HG02973 (cell line): ENCODE data around the gene NTPCR.

Source experiments
- ATAC-seq: cut with Tn5 transposase; IDR thresholded peaks from one replicate; pipeline ENCODE4 v1.9.1; 2021; ENCODE audit warnings: moderate library complexity; ENCODE audit not compliant: unreplicated experiment

Gene NTPCR

DNA sequence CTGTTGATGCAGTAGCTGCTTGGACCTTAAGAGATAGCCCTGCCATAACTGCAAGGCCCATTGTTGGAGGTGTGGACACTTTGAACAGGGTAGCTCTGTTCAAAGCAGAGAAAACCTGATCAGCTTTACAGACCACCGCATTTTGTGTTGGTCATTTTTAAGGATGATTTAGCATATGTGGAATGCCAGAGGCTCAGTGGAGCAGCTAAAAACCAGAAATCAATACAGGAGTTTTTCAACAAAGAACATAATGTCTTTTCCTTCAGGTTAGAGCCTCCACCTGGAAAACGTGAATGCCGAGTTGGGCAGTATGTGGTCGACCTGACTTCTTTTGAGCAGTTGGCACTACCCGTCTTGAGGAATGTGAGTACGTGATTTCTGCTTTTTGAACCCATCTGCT lies 5.7 kb downstream of the NTPCR start:
- no peak for ATAC-seq

DNA sequence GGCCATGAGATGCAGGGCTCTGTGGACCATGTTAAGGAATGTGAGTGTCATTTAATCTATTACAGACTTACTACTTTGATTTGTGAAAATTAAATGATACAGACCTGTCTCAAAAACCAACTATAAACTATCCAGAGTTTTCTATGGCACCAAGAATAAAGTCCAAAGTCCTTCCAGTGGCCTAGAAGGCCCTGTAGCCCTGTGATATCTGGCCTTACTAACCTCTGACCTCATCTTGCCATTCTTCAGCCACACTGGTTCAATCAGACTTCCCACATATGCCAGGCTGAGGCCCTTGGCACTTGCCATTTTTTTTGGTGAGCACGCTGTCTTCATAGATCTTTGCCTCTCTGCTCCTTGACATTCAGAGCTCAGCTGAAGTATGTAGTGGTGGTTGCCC lies 7.7 kb downstream of the NTPCR start:
- ATAC-seq: no peak

DNA sequence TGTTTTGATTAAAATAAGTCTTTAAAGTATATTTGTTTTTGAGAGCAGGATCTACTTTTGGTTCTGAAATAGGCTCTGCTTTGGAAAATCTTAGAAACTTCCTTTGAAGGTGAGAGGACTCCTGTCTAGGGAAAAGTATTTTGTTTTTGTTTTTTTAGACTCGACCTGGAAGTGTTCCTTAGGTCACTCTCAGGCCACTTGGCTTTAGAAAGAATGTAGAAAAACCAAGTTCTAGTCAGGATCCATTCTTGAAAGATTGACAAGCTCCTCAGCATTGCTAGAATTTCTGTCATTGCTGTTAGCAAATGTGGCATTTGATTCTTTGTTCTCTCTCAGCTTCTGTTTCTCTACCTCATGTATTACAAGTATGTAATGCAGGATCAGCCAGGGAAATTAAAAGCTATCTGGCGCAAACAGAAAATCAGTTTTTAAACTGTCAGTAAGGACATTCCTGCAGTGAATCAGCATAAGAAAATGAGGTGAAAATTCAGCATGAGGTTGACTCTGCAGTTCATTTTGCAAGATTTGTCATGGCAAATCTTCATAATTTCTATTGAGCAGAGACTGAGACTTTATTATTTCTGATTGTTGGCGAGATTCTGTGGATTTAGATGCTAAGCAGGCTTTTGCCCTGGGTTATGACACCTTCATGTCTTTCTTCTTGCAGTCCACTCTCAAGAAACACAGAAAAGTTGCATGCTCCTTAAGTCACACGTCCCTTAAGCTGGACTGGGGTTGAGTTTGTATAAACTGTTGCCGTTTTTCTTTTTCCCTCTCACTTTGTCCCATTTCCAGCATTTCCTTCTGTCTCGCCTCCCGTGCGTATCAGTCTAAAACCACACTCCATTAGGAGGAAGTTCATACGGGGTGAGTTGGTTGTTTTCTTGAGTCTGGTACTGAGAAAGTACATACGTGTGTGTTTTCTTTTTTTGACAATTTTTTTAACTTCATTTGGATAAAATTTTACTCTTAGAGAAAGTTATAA lies 12.6 kb downstream of the NTPCR start:
- ATAC-seq: no peak

DNA sequence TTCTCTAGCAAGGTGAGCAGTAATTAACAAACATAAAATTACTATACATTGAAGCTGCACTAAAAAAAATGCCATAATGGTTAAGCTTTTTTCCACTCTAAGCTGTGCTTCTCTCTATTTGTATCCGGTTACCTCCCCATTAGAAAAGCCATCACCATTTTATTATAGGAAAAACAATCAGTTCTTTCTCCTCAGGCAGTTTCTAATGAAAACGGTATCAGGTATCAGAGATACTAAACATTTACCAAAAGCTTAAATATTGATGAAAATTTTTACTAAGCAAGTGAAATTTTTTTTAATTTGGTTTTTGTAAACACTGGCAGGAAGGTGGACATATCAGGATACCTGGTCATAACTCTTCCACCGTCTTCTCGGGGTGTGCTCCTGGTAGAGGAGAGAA lies 14.2 kb downstream of the NTPCR start:
- no peak for ATAC-seq

DNA sequence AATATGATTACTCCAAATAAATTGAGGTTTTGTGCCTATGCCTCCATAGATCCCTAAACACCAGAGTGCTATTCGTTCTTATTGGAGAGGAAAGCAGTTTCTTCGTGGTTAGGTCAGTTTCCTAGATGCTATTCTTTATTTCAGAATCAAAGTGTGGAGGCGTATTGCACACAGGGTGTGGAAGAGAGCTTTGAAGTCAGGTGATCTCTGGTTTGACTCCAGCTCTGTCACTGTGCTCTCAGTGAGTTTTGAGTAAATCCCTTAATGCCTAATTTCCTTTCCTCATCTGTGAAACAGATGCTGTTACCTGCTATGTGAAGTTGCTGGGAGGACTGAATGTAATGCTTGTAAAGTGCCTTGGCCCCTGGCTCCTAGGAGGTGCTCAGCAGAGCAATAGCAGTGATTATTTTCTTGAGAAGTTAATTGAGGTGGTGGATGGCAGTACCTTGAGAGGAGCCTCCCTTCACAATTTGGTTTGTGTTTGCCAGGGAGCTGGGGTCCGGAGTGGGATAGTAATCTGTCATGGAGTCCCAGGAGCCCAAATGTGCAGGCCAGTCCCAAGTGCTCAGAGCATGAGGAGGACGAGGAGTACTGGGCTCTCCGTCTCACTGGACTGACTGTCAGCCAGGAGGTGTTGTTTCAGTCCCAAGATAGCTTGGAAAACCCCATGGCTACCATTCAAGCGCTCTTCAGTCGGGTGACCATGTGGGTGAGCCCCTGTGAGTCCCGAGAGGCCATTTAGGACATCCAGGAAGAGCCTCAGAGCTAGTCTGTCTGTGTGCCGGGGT lies 14.9 kb downstream of the NTPCR start:
- ATAC-seq: no peak

DNA sequence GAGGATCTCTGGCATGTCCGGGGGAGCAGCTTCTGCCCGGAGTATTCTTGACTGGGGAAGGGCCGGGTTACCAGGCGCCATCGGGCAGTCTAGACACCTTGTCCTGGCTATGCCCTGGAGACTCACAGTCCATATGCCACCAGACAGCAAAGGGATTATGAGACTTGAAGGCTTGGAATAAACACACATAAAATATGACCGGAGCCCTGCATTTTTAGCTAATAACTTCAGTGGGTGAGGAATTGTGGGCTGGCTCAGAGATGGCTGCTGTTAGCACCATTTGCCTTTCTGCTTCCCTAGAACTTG lies 15.5 kb downstream of the NTPCR start:
- no peak for ATAC-seq

DNA sequence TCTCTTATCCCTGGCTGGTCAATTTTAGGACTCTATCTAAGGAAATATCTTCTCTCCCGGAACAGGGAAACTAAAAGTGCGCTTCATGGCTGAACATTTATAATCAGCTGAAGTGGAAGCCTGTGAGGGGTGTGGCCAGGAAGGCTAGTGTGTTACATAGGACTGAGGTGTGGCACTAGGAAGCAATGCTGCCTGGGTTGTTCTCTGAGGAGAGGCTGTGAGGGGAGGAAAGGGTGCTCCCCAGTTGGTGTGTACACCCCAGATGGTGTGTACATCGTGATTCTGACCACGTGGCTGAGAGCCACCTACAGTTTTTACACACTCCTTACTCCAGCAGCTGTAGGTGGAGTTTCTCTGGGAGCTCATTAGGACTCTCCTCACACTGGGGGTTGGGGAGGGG lies 16.3 kb downstream of the NTPCR start:
- ATAC-seq: no peak

DNA sequence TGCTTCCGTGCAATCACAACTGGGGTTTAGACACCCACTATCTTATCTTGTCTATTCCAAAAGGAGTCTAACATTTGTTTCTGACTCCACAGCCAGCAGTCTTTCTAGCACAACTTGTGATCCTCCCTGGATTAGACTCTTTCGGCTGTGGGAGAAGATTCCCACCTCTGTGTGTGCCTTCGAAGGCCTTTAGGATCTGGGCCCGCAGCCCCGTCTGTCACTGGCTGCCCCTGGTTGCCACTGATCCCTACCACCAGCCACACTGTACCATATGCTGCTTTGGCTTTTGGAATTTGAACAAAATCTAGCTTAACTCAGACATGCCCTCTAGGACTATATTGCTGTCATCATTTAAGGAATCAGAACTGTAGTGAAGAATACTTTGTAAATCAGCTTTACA lies 18.0 kb downstream of the NTPCR start:
- no peak for ATAC-seq

DNA sequence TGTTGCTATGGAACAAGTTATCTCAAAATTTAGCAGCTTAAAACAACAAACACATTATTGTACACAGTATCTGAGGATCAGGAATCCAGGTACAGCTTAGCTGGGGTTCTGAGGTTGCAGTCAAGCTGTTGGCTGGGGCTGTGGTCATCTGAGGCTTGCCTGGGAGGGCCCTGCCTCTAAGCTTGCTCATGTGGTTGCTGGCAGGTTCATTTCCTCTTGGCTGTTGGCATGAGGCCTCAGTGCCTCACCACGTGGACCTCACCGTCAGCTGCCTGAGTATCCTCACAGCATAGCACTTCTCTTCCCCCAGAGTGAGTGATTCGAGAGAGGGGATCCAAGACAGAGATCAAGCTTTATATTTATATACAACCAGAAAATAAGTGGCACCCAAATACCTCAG lies 18.6 kb downstream of the NTPCR start:
- no peak for ATAC-seq

DNA sequence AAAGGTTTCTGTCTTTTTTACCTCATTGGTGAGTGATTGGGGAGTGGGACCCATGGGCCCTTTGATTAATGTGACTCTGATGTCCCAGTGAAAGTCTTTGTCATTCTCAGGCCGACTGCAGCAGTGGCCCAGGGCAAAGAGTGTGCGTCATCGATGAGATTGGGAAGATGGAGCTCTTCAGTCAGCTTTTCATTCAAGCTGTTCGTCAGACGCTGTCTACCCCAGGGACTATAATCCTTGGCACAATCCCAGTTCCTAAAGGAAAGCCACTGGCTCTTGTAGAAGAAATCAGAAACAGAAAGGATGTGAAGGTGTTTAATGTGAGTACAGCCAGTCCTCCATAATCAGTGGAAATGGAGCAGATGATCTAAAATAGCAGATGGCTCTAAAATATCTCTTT lies 19.4 kb downstream of the NTPCR start:
- ATAC-seq: no peak

DNA sequence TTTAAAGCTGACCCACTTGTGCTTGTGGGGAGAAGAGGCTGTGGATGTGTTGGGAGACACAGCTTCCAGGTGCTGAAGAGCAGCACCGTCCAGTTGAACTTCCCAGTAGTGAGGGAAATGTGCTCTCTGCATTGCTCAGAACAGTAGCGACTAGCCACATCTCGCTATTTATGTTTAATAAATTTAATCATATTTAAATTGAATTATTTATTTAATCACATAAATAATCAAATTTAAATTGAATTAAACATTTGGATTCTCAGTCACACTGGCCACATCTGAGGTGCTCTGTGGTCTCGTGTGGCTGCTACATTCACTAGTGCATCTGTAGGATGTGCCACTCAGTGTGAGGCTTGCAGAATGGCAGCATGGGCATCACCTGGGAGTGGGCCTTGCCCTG lies 20.1 kb downstream of the NTPCR start:
- ATAC-seq: no peak

DNA sequence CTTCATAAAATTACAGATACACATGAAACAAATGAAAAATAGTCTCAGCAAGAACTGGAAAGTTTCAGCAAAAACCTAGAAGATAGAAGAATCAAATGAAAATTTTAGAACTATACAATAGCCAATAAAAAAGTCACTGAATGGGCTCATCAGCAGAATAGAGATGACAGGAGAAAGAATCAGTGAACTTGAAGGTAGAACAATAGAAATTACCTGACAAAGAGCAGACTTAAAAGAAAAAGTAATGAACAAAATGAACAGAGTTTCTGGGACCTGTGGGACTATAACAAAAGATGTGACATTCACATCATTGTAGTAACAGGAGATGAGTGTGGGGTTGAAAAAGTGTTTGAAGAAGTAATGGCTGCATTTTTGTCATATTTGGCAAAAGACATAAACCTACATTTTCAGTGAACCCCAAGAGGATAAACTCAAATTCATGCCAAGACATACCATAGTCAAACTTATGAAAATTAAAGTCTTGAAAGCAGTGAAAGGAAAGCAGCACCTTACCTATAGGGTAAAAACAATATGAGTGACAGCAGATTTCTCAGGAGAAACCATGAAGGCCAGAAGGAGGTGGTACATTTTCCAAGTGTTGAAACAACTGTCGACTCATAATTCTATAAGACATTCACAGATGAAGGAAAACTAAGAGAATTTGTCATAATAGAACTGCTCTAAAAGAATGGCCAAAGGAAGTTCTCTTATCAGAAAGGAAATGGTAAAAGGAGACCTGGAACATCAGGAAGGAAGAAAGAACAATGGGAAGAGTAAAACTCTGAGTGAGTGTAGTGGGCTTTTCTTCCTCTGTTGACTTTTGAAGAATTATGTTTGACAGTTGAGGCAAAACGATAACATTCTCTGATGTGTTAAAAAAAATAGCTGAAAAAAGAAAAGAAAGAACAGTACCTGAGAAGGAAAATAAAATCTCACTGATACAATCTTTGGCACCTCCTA lies 23.5 kb downstream of the NTPCR start:
- ATAC-seq: no peak

DNA sequence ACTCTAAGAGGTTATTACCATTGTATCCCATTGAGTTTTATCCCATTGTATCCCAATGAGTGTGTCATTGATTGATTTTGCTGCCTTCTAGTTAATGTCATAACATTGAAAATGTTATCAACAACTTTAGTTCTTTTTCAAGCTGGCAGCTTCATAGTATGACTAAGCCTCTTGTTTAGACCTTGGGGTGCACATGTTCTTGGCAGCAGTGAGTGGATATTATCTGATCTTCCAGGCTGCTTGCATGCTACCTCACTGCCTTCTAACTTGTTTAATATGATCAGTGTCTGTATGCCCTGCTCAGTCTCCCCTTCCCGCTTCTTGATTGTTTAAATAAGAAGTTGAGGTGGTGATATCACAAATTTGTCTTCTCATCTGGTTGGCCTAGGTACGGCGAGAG lies 24.6 kb downstream of the NTPCR start:
- ATAC-seq: no peak

DNA sequence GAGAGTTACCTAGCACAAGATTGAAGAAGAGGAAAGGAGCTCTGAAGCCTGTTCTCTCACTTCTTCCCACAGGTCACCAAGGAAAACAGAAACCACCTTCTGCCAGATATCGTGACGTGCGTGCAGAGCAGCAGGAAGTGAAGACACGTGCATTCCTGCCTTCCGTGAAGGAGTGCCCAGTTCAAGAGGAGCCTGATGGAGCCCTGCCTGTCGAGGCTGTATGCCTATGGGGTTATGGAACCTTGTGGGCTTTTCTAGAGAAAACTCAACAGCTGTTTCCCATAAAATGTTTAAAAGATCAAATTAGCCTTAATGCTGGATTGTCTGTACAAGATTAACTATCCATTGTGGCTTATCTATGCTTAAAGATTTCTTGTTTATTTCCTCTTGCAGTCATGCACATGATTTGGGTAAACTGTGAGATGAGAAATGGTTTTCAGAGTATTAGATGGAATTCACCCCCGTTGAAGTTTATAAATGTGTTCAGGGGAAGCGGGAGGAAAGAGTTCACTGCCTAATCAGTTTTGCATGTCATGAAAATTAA lies 27.8 kb downstream of the NTPCR start:
- no peak for ATAC-seq

DNA sequence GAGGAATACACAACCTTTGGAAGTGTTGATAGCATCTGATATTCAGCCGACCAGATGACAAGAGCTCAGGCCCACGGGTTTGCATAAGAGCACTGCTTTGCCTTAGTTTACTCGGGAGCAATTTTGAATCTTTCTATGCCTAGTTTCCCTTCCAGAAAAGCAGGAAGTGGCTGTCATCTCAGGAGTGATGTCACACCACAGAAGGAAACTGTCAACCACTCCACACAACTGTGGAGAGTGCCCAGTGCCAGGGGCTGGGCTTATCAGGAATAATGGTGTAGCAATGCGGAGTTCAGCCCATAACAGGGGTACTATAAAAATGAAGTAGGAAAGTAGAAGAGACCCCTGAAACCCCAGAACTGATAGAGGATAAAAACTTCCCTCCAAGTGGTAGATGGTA lies 28.4 kb downstream of the NTPCR start:
- no peak for ATAC-seq

DNA sequence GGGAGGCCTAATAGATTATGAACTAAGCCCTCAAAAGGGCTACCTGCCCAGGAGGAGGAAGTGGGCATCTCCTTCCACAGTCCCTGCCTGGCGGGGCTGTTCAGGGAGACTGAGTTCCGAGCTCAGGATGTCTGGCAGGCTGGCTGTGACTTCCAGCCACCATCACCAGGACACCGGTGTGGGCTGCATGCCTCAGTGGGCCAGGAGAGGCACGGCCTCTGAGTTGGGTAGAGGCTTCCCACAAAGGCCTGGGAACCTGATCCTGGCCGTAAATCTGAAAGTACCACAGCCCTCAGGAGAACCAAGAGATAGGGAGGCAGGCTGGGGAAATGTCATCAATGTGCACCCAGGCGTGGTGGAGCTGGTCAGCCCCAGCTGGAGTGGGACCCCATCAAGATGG lies 29.1 kb downstream of the NTPCR start:
- no peak for ATAC-seq

DNA sequence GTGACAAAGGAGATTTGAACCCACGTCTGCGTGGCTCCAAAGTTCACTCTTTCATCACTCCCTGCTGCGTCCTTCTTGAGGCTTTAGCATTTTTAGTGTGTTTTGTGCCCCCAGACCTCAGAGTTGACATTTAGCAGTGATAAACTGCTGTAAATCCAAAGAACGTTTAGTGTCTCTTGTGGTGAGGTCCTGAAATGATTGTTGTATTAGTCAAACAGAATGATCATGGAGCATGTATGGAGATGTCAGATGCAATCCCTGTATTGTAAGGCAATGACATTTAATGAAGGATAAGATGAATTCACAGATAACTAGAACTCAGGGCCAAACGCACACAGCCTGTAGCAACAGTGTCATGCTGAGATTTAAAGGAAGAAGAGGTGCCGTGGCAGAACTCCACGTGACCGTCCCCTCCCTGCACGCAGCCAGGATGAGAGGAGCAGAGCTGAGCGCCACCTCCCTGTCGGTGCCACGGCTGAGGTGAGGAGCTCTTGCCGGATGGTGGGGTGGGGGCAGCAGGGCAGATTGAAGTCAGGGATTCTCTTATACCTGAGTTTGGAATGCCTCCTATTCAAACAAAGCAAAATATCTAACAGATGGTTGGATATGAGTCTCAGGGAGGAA lies 30.1 kb downstream of the NTPCR start:
- no peak for ATAC-seq

DNA sequence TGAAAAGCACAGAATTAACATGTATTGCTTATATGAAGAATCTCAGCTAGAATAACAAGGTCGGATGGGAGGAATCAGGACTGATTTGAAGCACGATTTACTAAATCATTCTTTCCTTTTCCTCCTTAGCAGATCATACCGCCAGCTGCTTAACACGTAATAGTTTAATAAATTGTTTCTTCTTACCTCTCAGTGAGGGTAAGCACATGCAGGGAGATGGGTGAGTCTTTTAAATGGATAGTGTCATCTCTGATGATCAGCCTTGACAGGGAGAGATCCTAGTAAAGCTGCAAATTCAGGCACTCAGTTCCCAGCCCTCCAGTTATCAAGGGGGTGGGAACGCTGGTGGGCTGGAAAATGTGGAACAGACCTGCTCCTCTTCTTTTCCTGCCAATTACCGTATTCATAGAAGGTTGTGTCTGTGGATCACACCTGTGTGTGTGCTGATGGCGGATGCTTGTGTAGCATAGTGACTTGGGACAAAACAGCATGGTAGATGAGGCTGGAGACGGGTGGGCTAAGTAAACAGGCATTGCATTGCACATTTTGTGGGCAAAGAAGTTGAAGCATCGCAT lies 30.7 kb downstream of the NTPCR start:
- ATAC-seq: no peak

DNA sequence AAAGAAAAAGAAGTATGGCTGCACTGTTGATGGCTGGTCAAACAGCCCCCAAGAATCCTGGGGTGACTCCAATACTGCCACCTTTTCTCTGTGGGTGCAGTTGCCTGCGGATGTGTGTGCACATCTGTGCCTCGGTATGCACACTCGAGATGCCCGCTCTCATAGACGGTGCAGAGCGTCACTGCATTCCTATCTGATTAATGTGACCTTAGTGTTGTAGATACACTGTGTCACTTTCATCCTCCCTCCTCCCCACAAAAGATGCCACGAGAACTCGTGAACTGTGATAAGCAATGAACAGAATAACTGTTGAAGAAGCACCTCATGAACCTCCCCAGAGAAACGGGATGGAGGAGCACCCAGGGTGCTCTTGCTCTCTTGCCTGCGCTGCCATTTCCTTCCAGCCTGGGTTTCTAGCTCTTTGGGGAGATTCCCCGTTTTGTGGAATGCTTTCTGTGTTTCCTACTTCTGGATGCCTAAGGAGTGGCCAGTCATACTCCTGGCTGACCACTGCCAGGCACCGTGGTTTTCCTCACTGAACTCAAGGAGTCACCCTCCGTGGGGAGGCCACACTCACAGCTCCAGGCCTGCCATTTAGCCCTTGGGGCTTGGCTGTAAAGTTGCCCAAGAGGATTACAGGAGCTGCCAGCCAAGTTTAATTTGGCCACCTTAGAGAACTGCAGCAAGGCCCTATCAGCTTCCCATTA lies 32.0 kb downstream of the NTPCR start:
- no peak for ATAC-seq
